ENCODE data around the gene GNPAT. TPM values are rescaled to one million over a fixed set of nuclear protein-coding genes. Genes with fewer than 3 reads are reported as not detected.

Gene GNPAT
- total and polyA plus RNA-seq, 10 of the 15 experiments (the other 5 are each of a cell fraction or from before 2014, with no cell fraction given), result 24.0 to 70.6 (median 47.2) TPM

DNA sequence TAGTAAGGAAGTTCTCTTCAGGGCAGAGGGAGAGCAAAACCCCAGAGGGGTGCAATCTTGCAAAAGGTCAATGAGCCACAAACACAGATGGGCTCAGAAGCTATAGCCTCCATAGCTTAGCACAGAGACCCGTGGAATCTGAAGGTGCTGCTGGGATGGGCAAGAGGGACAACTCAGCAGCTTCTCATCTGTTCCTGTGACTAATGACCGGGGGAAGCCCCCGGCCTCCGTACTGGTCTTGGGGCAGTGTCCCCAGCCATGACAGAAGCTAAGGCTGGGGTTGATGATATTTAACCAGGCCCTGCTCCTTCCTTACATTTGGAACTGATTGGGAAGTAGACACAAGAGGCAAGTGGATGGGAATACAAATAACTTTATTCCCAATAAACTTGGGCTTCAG is 77.6 kb downstream of the GNPAT start (continued):
- TF ChIP-seq, protein P1, sequence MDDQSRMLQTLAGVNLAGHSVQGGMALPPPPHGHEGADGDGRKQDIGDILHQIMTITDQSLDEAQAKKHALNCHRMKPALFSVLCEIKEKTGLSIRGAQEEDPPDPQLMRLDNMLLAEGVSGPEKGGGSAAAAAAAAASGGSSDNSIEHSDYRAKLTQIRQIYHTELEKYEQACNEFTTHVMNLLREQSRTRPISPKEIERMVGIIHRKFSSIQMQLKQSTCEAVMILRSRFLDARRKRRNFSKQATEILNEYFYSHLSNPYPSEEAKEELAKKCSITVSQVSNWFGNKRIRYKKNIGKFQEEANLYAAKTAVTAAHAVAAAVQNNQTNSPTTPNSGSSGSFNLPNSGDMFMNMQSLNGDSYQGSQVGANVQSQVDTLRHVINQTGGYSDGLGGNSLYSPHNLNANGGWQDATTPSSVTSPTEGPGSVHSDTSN (IDR thresholded peaks at IDR 0.05; ENCODE audit: insufficient replicate concordance, low read depth, low read length), result no peak
- TF ChIP-seq POLR2A (IDR thresholded peaks at IDR 0.05; ENCODE audit: low read depth, low read length), result no peak
- TF ChIP-seq TARDBP (IDR thresholded peaks at IDR 0.05; ENCODE audit: borderline replicate concordance), result no peak
- TF ChIP-seq, protein P2, sequence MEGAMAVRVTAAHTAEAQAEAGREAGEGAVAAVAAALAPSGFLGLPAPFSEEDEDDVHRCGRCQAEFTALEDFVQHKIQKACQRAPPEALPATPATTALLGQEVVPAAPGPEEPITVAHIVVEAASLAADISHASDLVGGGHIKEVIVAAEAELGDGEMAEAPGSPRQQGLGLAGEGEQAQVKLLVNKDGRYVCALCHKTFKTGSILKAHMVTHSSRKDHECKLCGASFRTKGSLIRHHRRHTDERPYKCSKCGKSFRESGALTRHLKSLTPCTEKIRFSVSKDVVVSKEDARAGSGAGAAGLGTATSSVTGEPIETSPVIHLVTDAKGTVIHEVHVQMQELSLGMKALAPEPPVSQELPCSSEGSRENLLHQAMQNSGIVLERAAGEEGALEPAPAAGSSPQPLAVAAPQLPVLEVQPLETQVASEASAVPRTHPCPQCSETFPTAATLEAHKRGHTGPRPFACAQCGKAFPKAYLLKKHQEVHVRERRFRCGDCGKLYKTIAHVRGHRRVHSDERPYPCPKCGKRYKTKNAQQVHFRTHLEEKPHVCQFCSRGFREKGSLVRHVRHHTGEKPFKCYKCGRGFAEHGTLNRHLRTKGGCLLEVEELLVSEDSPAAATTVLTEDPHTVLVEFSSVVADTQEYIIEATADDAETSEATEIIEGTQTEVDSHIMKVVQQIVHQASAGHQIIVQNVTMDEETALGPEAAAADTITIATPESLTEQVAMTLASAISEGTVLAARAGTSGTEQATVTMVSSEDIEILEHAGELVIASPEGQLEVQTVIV (IDR thresholded peaks at IDR 0.05; ENCODE audit: borderline replicate concordance, partially characterized antibody), result no peak
- TF ChIP-seq BRCA1 (IDR thresholded peaks at IDR 0.05; ENCODE audit: low read depth, low read length), result no peak
- no peak for TF ChIP-seq JUND (IDR thresholded peaks at IDR 0.05; ENCODE audit: low read depth, low read length)
- TF ChIP-seq ZNF24 (IDR thresholded peaks at IDR 0.05), result no peak

DNA sequence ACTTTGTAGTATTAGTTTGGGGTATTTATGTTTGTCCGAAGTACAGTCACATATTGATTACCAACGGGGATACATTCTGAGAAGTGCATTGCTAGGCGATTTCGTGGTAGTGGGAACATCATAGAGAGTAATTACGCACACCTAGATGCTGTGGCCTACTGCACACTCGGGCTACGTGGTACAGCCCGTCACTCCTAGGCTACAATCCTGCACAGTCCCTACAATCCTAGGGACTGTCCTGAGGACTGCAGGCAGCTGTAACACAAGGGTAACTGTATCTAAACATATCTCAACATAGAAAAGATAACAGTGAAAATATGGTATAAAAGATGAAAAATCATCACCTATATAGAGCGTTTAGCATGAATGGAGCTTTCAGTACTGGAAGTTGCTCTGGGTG is 78.1 kb downstream of the GNPAT start:
- H3K79me2 ChIP-seq (ENCODE audit: control insufficient read depth, insufficient read depth, low read length), result no peaks in the 10 kb centered on the region
- in situ Hi-C loops (cut with MboI), result no loop called here
- no peak for DNase-seq (ENCODE audit: low read depth, low spot score)
- no TSS peak for BruUV-seq (replicated peaks)
- no peak overlapping the region for H3K9ac ChIP-seq (ENCODE audit: control insufficient read depth, insufficient read depth, low read length)
- ATAC-seq, result no peak
- H3K36me3 ChIP-seq (ENCODE audit: control insufficient read depth in 2 of 2, insufficient read depth in 2 of 2, low read length in 1 of 2), result no peaks in the 10 kb centered on the region
- no peak overlapping the region for H2AFZ ChIP-seq (ENCODE audit: control insufficient read depth, low read depth, low read length)
- CTCF ChIA-PET, result interaction anchor here (1.4 kb wide), 1 partner anchor 38 kb away, joined by 5 read pairs; no protein-coding TSS in a partner anchor
- H3K4me1 ChIP-seq (ENCODE audit: control insufficient read depth, insufficient read depth, low read length), result no peaks in the 10 kb centered on the region
- no peaks in the 10 kb centered on the region for H4K20me1 ChIP-seq (ENCODE audit: control insufficient read depth, insufficient read depth)
- H3K27ac ChIP-seq (ENCODE audit: control insufficient read depth, insufficient read depth), result no peak overlapping the region
- WGBS (ENCODE audit: insufficient coverage, insufficient replicate concordance, low lambda C conversion rate, missing lambda C conversion rate), result 72% methylated on average over 9 of the region's 9 CpGs
- H3K27me3 ChIP-seq (replicated peaks in 1 of 2; ENCODE audit: control insufficient read depth in 2 of 2, insufficient read depth in 2 of 2, low read length in 1 of 2), result no peaks in the 10 kb centered on the region
- H3K4me3 ChIP-seq, result no peak overlapping the region
- no peak overlapping the region for H3K4me2 ChIP-seq (ENCODE audit: control insufficient read depth, insufficient read depth)
- FAIRE-seq, result no peak
- RAD21 ChIA-PET (ENCODE audit: unreplicated experiment), result no interaction called here
- POLR2A ChIA-PET, result interaction anchor here (0.5 kb wide), 1 partner anchor 61 kb away, joined by 3 read pairs; no protein-coding TSS in a partner anchor
- H3K9me3 ChIP-seq (replicated peaks; ENCODE audit: control insufficient read depth, insufficient read depth, low read length), result no peaks in the 10 kb centered on the region
- TF ChIP-seq MEF2B (IDR thresholded peaks at IDR 0.05; ENCODE audit: partially characterized antibody, poor library complexity, severe bottlenecking), result no peak
- SMC1A ChIA-PET (ENCODE audit: uncharacterized antibody, unreplicated experiment), result interaction anchor here (2.1 kb wide), 1 partner anchor 15 kb away, joined by 5 read pairs; no protein-coding TSS in a partner anchor
- intact Hi-C loops (cut with micrococcal nuclease; ENCODE audit: unreplicated experiment), result no loop called here

Measured in GM12878 (cell line).